CD14-positive monocyte (primary cell): ENCODE measurements around the gene ACVRL1. TPM values are rescaled to one million over a fixed set of nuclear protein-coding genes. Genes with fewer than 3 reads are reported as not detected.

Source experiments
- DNase-seq, 3 donors: peaks; one replicate each; pipeline ENCODE4 v3.0.0-alpha.2; 2011 to 2022
- H2AFZ ChIP-seq: 2 replicates; pipeline ENCODE4 v1.6.0; 2012; ENCODE audit warnings: mild to moderate bottlenecking, low read depth, low read length, inconsistent platforms; ENCODE audit not compliant: insufficient read depth, poor library complexity, severe bottlenecking
- H3K27ac ChIP-seq, 2 donors: 1 replicate in 1 of 2; 2 replicates in 1 of 2; pipeline ENCODE4 v1.5.1; 2012 to 2013; ENCODE audit warnings: low read length in 2 of 2, control low read depth in 1 of 2, inconsistent platforms in 1 of 2, low read depth in 1 of 2, mild to moderate bottlenecking in 1 of 2
- H3K27me3 ChIP-seq, 2 donors: one replicate each; pipeline versions ENCODE4 v1.6.0 to v1.6.1; 2011 to 2013; ENCODE audit warnings: low read length in 2 of 2; ENCODE audit not compliant: control insufficient read depth in 2 of 2, insufficient read depth in 2 of 2
- H3K36me3 ChIP-seq, 2 donors: replicated peaks in 1 of 2; 1 replicate in 1 of 2; 2 replicates in 1 of 2; pipeline versions ENCODE4 v1.5.1 to v1.6.1; 2012 to 2013; ENCODE audit warnings: low read length in 2 of 2, control low read depth in 1 of 2, inconsistent platforms in 1 of 2, mild to moderate bottlenecking in 1 of 2; ENCODE audit not compliant: insufficient read depth in 2 of 2, control insufficient read depth in 1 of 2
- H3K4me1 ChIP-seq, 2 donors: 1 replicate in 1 of 2; 2 replicates in 1 of 2; pipeline versions ENCODE4 v1.5.1 to v1.6.1; 2012 to 2013; ENCODE audit warnings: low read length in 2 of 2, control low read depth in 1 of 2, inconsistent platforms in 1 of 2, mild to moderate bottlenecking in 1 of 2, moderate library complexity in 1 of 2; ENCODE audit not compliant: insufficient read depth in 2 of 2, control insufficient read depth in 1 of 2
- H3K4me2 ChIP-seq: replicated peaks from 2 replicates; pipeline ENCODE3; 2012; ENCODE audit warnings: low read length, moderate library complexity, mild to moderate bottlenecking; ENCODE audit not compliant: poor library complexity, severe bottlenecking; ENCODE audit errors: extremely low read depth
- H3K4me3 ChIP-seq, 3 experiments: fragments of 200-600 bp in 1 of 3; sonication (generic) in 1 of 3; replicated peaks in 1 of 3; 1 replicate in 2 of 3; 2 replicates in 1 of 3; pipeline ENCODE4 v1.5.1; 2011 to 2013; ENCODE audit warnings: low read length in 3 of 3, mild to moderate bottlenecking in 3 of 3, control low read depth in 2 of 3, low read depth in 2 of 3, inconsistent platforms in 1 of 3, moderate library complexity in 1 of 3
- H3K79me2 ChIP-seq: 2 replicates; pipeline ENCODE4 v1.6.0; 2012; ENCODE audit warnings: mild to moderate bottlenecking, control low read depth, inconsistent platforms, low read length, moderate library complexity; ENCODE audit not compliant: insufficient read depth
- H3K9ac ChIP-seq: 2 replicates; pipeline ENCODE4 v1.6.0; 2017; ENCODE audit warnings: low read length, mild to moderate bottlenecking; ENCODE audit not compliant: insufficient read depth, poor library complexity, severe bottlenecking
- H3K9me3 ChIP-seq, 2 donors: replicated peaks in 1 of 2; 1 replicate in 1 of 2; 2 replicates in 1 of 2; pipeline versions ENCODE4 v1.5.1 to v1.6.1; 2012 to 2013; ENCODE audit warnings: low read length in 2 of 2, control low read depth in 1 of 2; ENCODE audit not compliant: control insufficient read depth in 1 of 2, insufficient read depth in 1 of 2
- H4K20me1 ChIP-seq: 2 replicates; pipeline ENCODE4 v1.6.0; 2012; ENCODE audit warnings: mild to moderate bottlenecking, low read length, control low read depth, moderate library complexity; ENCODE audit not compliant: insufficient read depth
- H3K27ac Mint-ChIP-seq, 7 donors: one replicate each; pipeline ENCODE4 v1.8.0; 2020; ENCODE audit warnings: mild to moderate bottlenecking in 7 of 7, mixed read lengths in 7 of 7, moderate library complexity in 6 of 7, inconsistent platforms in 2 of 7
- H3K27me3 Mint-ChIP-seq, 3 donors: one replicate each; pipeline ENCODE4 v1.8.0; 2021 to 2022; ENCODE audit warnings: low read depth in 3 of 3, mild to moderate bottlenecking in 3 of 3, mixed read lengths in 3 of 3, moderate library complexity in 3 of 3, inconsistent platforms in 1 of 3
- H3K36me3 Mint-ChIP-seq, 2 donors: one replicate each; pipeline ENCODE4 v1.8.0; 2020; ENCODE audit warnings: mixed read lengths in 2 of 2, inconsistent platforms in 1 of 2, mild to moderate bottlenecking in 1 of 2
- H3K4me1 Mint-ChIP-seq: one replicate; pipeline ENCODE4 v1.8.0; 2020; ENCODE audit warnings: mild to moderate bottlenecking, mixed read lengths
- H3K4me3 Mint-ChIP-seq, 2 donors: one replicate each; pipeline ENCODE4 v1.8.0; 2020; ENCODE audit warnings: mild to moderate bottlenecking in 2 of 2, mixed read lengths in 2 of 2, moderate library complexity in 1 of 2
- H3K9me3 Mint-ChIP-seq, 7 donors: one replicate each; pipeline ENCODE4 v1.8.0; 2020 to 2022; ENCODE audit warnings: mixed read lengths in 7 of 7, mild to moderate bottlenecking in 6 of 7, moderate library complexity in 6 of 7, inconsistent platforms in 2 of 7
- WGBS: methylation state at CpG from one replicate; pipeline ENCODE4 v1.1.5; 2013; ENCODE audit warnings: missing lambda C conversion rate; ENCODE audit not compliant: insufficient coverage; 5-methylcytosine and 5-hydroxymethylcytosine counted together
- intact Hi-C, 2 donors: fragments of 100-400 bp; cut with micrococcal nuclease; formaldehyde crosslinking; loops; one replicate each; pipeline versions ENCODE4 v1.15.0 to v1.15.1; 2023
- polyA plus RNA-seq, 3 donors: library from polyadenylated mRNA; depleted of rRNA in 1 of 3; unstranded in 2 of 3; stranded (reverse) in 1 of 3; fragments of 300-500 nt in 2 of 3; fragments of >200 nt in 1 of 3; fragmentation: Illumina TruSeq in 2 of 3; gene quantifications; 1 replicate in 2 of 3; 2 replicates in 1 of 3; pipeline ENCODE4 v1.2.3, GENCODE V29; 2012 to 2021
- TF ChIP-seq, protein P1 (sequence below): fragments of 200-600 bp; IDR thresholded peaks from one replicate; pipeline ENCODE4 v1.8.0; 2022; ENCODE audit warnings: antibody characterized with exemption, mild to moderate bottlenecking

The ACVRL1 gene
- polyA plus RNA-seq, 3 donors: 1.5 to 3.6 (median 2.0) TPM

DNA sequence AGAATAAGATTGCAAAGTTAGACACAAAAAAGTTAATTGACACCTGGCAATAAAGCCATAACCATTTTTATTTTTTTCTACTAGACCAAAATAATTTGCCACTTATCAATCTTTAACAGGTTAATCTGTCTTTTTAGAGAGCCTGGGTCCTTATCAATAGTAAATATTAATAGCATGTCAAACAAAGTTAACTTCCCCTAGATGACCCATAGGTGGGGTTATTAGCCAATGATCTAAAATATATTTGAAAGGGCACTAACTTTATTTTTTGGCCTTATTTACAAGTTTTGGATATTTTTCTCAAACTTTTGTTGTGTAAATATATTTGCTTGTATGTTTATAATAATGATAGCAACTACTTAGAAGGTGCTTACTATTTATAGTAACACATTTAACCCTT is 15.5 kb upstream of the ACVRL1 start:
- no peak overlapping the region for H3K27ac Mint-ChIP-seq
- H2AFZ ChIP-seq: no peak overlapping the region
- no peaks in the 10 kb centered on the region for H3K27me3 ChIP-seq
- TF ChIP-seq, protein P1, sequence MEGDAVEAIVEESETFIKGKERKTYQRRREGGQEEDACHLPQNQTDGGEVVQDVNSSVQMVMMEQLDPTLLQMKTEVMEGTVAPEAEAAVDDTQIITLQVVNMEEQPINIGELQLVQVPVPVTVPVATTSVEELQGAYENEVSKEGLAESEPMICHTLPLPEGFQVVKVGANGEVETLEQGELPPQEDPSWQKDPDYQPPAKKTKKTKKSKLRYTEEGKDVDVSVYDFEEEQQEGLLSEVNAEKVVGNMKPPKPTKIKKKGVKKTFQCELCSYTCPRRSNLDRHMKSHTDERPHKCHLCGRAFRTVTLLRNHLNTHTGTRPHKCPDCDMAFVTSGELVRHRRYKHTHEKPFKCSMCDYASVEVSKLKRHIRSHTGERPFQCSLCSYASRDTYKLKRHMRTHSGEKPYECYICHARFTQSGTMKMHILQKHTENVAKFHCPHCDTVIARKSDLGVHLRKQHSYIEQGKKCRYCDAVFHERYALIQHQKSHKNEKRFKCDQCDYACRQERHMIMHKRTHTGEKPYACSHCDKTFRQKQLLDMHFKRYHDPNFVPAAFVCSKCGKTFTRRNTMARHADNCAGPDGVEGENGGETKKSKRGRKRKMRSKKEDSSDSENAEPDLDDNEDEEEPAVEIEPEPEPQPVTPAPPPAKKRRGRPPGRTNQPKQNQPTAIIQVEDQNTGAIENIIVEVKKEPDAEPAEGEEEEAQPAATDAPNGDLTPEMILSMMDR: peak; percentile 52
- no peaks in the 10 kb centered on the region for H3K9me3 ChIP-seq
- H3K36me3 Mint-ChIP-seq: no peaks in the 10 kb centered on the region
- H3K36me3 ChIP-seq: no peaks in the 10 kb centered on the region
- H3K4me1 Mint-ChIP-seq: peaks cover 24% of the 10 kb centered on the region
- no peaks in the 10 kb centered on the region for H3K79me2 ChIP-seq
- no peak overlapping the region for H3K4me2 ChIP-seq
- peak in 2 of 3 donors; percentile 17 to 34 for DNase-seq
- H3K9me3 Mint-ChIP-seq: peaks cover 0 to 1% (median 0%) of the 10 kb centered on the region in 7 donors
- no peak overlapping the region for H3K4me3 Mint-ChIP-seq
- peaks cover 0 to 2% (median 2%) of the 10 kb centered on the region in 3 donors for H3K27me3 Mint-ChIP-seq
- H3K9ac ChIP-seq: no peak overlapping the region
- no peak overlapping the region for H3K4me3 ChIP-seq
- no peak overlapping the region for H3K27ac ChIP-seq
- H4K20me1 ChIP-seq: no peaks in the 10 kb centered on the region
- intact Hi-C loops: no loop called here
- H3K4me1 ChIP-seq: peaks cover 18 to 31% of the 10 kb centered on the region in 2 donors

DNA sequence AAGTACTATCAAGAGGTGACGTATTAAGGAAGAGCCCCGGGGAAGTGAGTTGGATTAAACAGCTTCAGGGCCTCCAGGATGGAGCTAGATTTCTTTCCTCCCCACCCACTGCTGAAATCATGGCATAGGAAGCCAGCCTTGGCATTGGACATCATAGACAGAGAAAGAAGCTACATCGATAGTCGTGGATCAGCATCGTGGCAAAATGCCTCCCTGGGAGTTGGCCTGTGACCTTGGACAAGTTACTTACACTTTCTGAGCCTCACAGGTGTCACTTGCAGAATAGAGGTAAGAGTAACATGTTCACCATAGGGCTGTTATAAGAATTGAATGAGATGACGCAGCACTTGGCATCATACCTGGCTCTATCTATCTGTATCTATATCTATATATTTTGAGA is 13.5 kb upstream of the ACVRL1 start:
- intact Hi-C loops: no loop called here
- Histone ChIP-seq H3K27me3 (no peaks in the 10 kb centered on the region), H3K4me1 (peaks cover under 1 to 11% of the 10 kb centered on the region in 2 donors), H2AFZ (no peak overlapping the region), H3K4me2 (no peak overlapping the region), H4K20me1 (no peaks in the 10 kb centered on the region), H3K9me3 (no peaks in the 10 kb centered on the region), H3K79me2 (no peaks in the 10 kb centered on the region), H3K27ac (no peak overlapping the region), H3K4me3 (no peak overlapping the region), H3K36me3 (no peaks in the 10 kb centered on the region), H3K9ac (no peak overlapping the region)
- 100% methylated on average over 3 of the region's 6 CpGs for WGBS
- H3K27me3 Mint-ChIP-seq: peaks cover 0 to 2% (median 0%) of the 10 kb centered on the region in 3 donors
- DNase-seq: no peak
- peaks cover 0 to 1% (median 0%) of the 10 kb centered on the region in 7 donors for H3K9me3 Mint-ChIP-seq
- peaks cover 9% of the 10 kb centered on the region for H3K4me1 Mint-ChIP-seq
- no peak overlapping the region for H3K4me3 Mint-ChIP-seq
- no peaks in the 10 kb centered on the region for H3K36me3 Mint-ChIP-seq
- H3K27ac Mint-ChIP-seq: no peak overlapping the region
- TF ChIP-seq, protein P1: no peak
